Limb (tissue), 2 donors: ENCODE results near the gene CTDSPL.
A peak's percentile ranks its signal among the peaks of the same experiment; 100 is the strongest.

Experiments used
- DNase-seq, 2 donors: peaks; one replicate each; pipeline ENCODE4 v3.0.0-alpha.2; 2016; ENCODE audit errors: extremely low spot score in 2 of 2

The CTDSPL gene

GRCh38 chr3:38016847-38017444 lies 155.3 kb downstream of the CTDSPL start:
- DNase-seq: no peak

GRCh38 chr3:38017445-38018295 lies 156.0 kb downstream of the CTDSPL start:
- no peak for DNase-seq

- DNase-seq: no peak
Observed at GRCh38 chr3:38018296-38019266, 156.9 kb downstream of the CTDSPL start.

- DNase-seq: peak in 1 of 2 donors; percentile 27
Observed at GRCh38 chr3:38019658-38020341, 158.1 kb downstream of the CTDSPL start.

- DNase-seq: peak in 1 of 2 donors; percentile 20
Observed at GRCh38 chr3:38020342-38020726, 158.7 kb downstream of the CTDSPL start.

- peak in 1 of 2 donors; percentile 19 for DNase-seq
Observed at GRCh38 chr3:38021196-38021595, 159.5 kb downstream of the CTDSPL start.

- DNase-seq: no peak
Observed at GRCh38 chr3:38022301-38022700, 160.6 kb downstream of the CTDSPL start.

GRCh38 chr3:38022896-38023709 lies 161.4 kb downstream of the CTDSPL start:
- DNase-seq: peak in 1 of 2 donors; percentile 20

GRCh38 chr3:38026856-38027255 lies 165.2 kb downstream of the CTDSPL start:
- DNase-seq: no peak

- DNase-seq: no peak
Observed at GRCh38 chr3:38027466-38028465, 166.1 kb downstream of the CTDSPL start.

GRCh38 chr3:38028621-38029361 lies 167.1 kb downstream of the CTDSPL start:
- DNase-seq: peak in 1 of 2 donors; percentile 64

GRCh38 chr3:38029400-38030125 lies 167.9 kb downstream of the CTDSPL start, which contains the start of gene PLCD1:
PLCD1 (minus strand) TSS chr3:38029642; CDS start chr3:38029539, 103 bp downstream.
- DNase-seq: peak; percentile 77 to 84

GRCh38 chr3:38030126-38031021 lies 168.7 kb downstream of the CTDSPL start:
- DNase-seq: no peak

- DNase-seq: no peak
Observed at GRCh38 chr3:38031022-38031994, 169.6 kb downstream of the CTDSPL start.

GRCh38 chr3:38032328-38032865 lies 170.7 kb downstream of the CTDSPL start:
- DNase-seq: no peak
